Measurements from ENCODE around the gene LRRC8B.
A peak's percentile ranks its signal among the peaks of the same experiment; 100 is the strongest.
"Not testable (repeated sequence)": the region's sequence is repeated elsewhere in the genome, so short reads cannot be mapped to it uniquely, and the experiment has no call there.

Gene LRRC8B

GRCh38 chr1:89532866-89533265 lies 8.2 kb downstream of the LRRC8B start:
- Mint-ChIP-seq H3K4me1 (ENCODE audit: low read depth) (peaks cover 77% of the 10 kb centered on the region), H3K27me3 (no peaks in the 10 kb centered on the region), H3K4me3 (peak overlapping the region; percentile 40), H3K9me3 (ENCODE audit: low read depth) (peaks cover 5% of the 10 kb centered on the region), H3K36me3 (peaks cover 44% of the 10 kb centered on the region), H3K27ac (peak overlapping the region; percentile 72)

GRCh38 chr1:89535537-89535936 lies 10.9 kb downstream of the LRRC8B start:
- no peaks in the 10 kb centered on the region for H3K27me3 Mint-ChIP-seq
- H3K36me3 Mint-ChIP-seq = peaks cover 50% of the 10 kb centered on the region
- H3K4me3 Mint-ChIP-seq = no peak overlapping the region
- H3K4me1 Mint-ChIP-seq (ENCODE audit: low read depth) = peaks cover 89% of the 10 kb centered on the region
- H3K27ac Mint-ChIP-seq = peak overlapping the region; percentile 34
- peaks cover 5% of the 10 kb centered on the region for H3K9me3 Mint-ChIP-seq (ENCODE audit: low read depth)

GRCh38 chr1:89536555-89537341 lies 12.1 kb downstream of the LRRC8B start:
- H3K27ac Mint-ChIP-seq = peak overlapping the region; percentile 93

GRCh38 chr1:89538361-89538760 lies 13.7 kb downstream of the LRRC8B start:
- no peaks in the 10 kb centered on the region for H3K27me3 Mint-ChIP-seq
- peak overlapping the region; percentile 78 for H3K27ac Mint-ChIP-seq
- peaks cover 83% of the 10 kb centered on the region for H3K4me1 Mint-ChIP-seq (ENCODE audit: low read depth)
- H3K9me3 Mint-ChIP-seq (ENCODE audit: low read depth) = no peaks in the 10 kb centered on the region
- peaks cover 41% of the 10 kb centered on the region for H3K36me3 Mint-ChIP-seq
- peak overlapping the region; percentile 8 for H3K4me3 Mint-ChIP-seq

More at GRCh38 chr1:89536555-89537341, 12.1 kb downstream of the LRRC8B start:
- H3K4me3 Mint-ChIP-seq = peak overlapping the region; percentile 48
- H3K4me1 Mint-ChIP-seq (ENCODE audit: low read depth) = peaks cover 85% of the 10 kb centered on the region
- peaks cover 5% of the 10 kb centered on the region for H3K9me3 Mint-ChIP-seq (ENCODE audit: low read depth)
- peaks cover 49% of the 10 kb centered on the region for H3K36me3 Mint-ChIP-seq
- H3K27me3 Mint-ChIP-seq = no peaks in the 10 kb centered on the region

GRCh38 chr1:89539128-89539527 lies 14.5 kb downstream of the LRRC8B start:
- peak overlapping the region; percentile 54 for H3K27ac Mint-ChIP-seq
- no peaks in the 10 kb centered on the region for H3K9me3 Mint-ChIP-seq (ENCODE audit: low read depth)
- H3K36me3 Mint-ChIP-seq = peaks cover 40% of the 10 kb centered on the region
- H3K4me1 Mint-ChIP-seq (ENCODE audit: low read depth) = peaks cover 80% of the 10 kb centered on the region
- H3K4me3 Mint-ChIP-seq = peak overlapping the region; percentile 47
- no peaks in the 10 kb centered on the region for H3K27me3 Mint-ChIP-seq

- Mint-ChIP-seq H3K4me1 (ENCODE audit: low read depth) (peaks cover 80% of the 10 kb centered on the region), H3K27ac (peak overlapping the region; percentile 91), H3K36me3 (peaks cover 45% of the 10 kb centered on the region), H3K27me3 (no peaks in the 10 kb centered on the region), H3K9me3 (ENCODE audit: low read depth) (no peaks in the 10 kb centered on the region), H3K4me3 (peak overlapping the region; percentile 35)
Measured at GRCh38 chr1:89540406-89540970, 15.9 kb downstream of the LRRC8B start.

- no peaks in the 10 kb centered on the region for H3K9me3 Mint-ChIP-seq (ENCODE audit: low read depth)
- H3K36me3 Mint-ChIP-seq = peaks cover 45% of the 10 kb centered on the region
- H3K4me1 Mint-ChIP-seq (ENCODE audit: low read depth) = peaks cover 81% of the 10 kb centered on the region
- no peaks in the 10 kb centered on the region for H3K27me3 Mint-ChIP-seq
- peak overlapping the region; percentile 32 for H3K4me3 Mint-ChIP-seq
- H3K27ac Mint-ChIP-seq = peak overlapping the region; percentile 88
Measured at GRCh38 chr1:89542345-89542744, 17.7 kb downstream of the LRRC8B start.

- peak overlapping the region; percentile 99 for H3K27ac Mint-ChIP-seq
- H3K36me3 Mint-ChIP-seq = peaks cover 42% of the 10 kb centered on the region
- H3K27me3 Mint-ChIP-seq; H3K9me3 Mint-ChIP-seq (ENCODE audit: low read depth); H3K4me3 Mint-ChIP-seq: not testable (repeated sequence)
- H3K4me1 Mint-ChIP-seq (ENCODE audit: low read depth) = peaks cover 81% of the 10 kb centered on the region
Measured at GRCh38 chr1:89543632-89544031, 19.0 kb downstream of the LRRC8B start.

GRCh38 chr1:89545264-89546038 lies 20.8 kb downstream of the LRRC8B start:
- peak overlapping the region; percentile 99 for H3K27ac Mint-ChIP-seq
- peaks cover 86% of the 10 kb centered on the region for H3K4me1 Mint-ChIP-seq (ENCODE audit: low read depth)
- no peaks in the 10 kb centered on the region for H3K9me3 Mint-ChIP-seq (ENCODE audit: low read depth)
- H3K27me3 Mint-ChIP-seq = no peaks in the 10 kb centered on the region
- H3K36me3 Mint-ChIP-seq = peaks cover 46% of the 10 kb centered on the region
- H3K4me3 Mint-ChIP-seq = peak overlapping the region; percentile 69

GRCh38 chr1:89546082-89546889 lies 21.7 kb downstream of the LRRC8B start:
- Mint-ChIP-seq H3K4me1 (ENCODE audit: low read depth) (peaks cover 87% of the 10 kb centered on the region), H3K4me3 (peak overlapping the region; percentile 69), H3K27me3 (no peaks in the 10 kb centered on the region), H3K9me3 (ENCODE audit: low read depth) (no peaks in the 10 kb centered on the region), H3K27ac (peak overlapping the region; percentile 99), H3K36me3 (peaks cover 43% of the 10 kb centered on the region)

- peaks cover 39% of the 10 kb centered on the region for H3K36me3 Mint-ChIP-seq
Measured at GRCh38 chr1:89546934-89547562, 22.4 kb downstream of the LRRC8B start.

GRCh38 chr1:89547563-89548116 lies 23.0 kb downstream of the LRRC8B start:
- Mint-ChIP-seq H3K9me3 (ENCODE audit: low read depth) (no peaks in the 10 kb centered on the region), H3K4me3 (peak overlapping the region; percentile 69), H3K36me3 (peaks cover 37% of the 10 kb centered on the region), H3K27ac (peak overlapping the region; percentile 99), H3K4me1 (ENCODE audit: low read depth) (peaks cover 89% of the 10 kb centered on the region), H3K27me3 (no peaks in the 10 kb centered on the region)

More at GRCh38 chr1:89546934-89547562, 22.4 kb downstream of the LRRC8B start:
- peak overlapping the region; percentile 99 for H3K27ac Mint-ChIP-seq
- peaks cover 89% of the 10 kb centered on the region for H3K4me1 Mint-ChIP-seq (ENCODE audit: low read depth)
- H3K9me3 Mint-ChIP-seq (ENCODE audit: low read depth) = no peaks in the 10 kb centered on the region
- H3K27me3 Mint-ChIP-seq = no peaks in the 10 kb centered on the region
- peak overlapping the region; percentile 69 for H3K4me3 Mint-ChIP-seq

GRCh38 chr1:89548122-89548857 lies 23.7 kb downstream of the LRRC8B start:
- H3K4me1 Mint-ChIP-seq (ENCODE audit: low read depth) = peaks cover 89% of the 10 kb centered on the region
- H3K9me3 Mint-ChIP-seq (ENCODE audit: low read depth) = no peaks in the 10 kb centered on the region
- H3K27ac Mint-ChIP-seq = peak overlapping the region; percentile 99
- peaks cover 40% of the 10 kb centered on the region for H3K36me3 Mint-ChIP-seq
- peak overlapping the region; percentile 27 for H3K4me3 Mint-ChIP-seq
- no peaks in the 10 kb centered on the region for H3K27me3 Mint-ChIP-seq
